Breast epithelium (tissue), 3 donors: ENCODE data around the gene ERFL.

Source experiments
- POLR2A ChIP-seq: fragments of 450-650 bp; IDR thresholded peaks from one replicate; pipeline ENCODE4 v1.6.1; 2016; ENCODE audit warnings: antibody characterized with exemption, mild to moderate bottlenecking, moderate library complexity
- TF ChIP-seq, protein P1 (sequence below), 3 donors: fragments of 450-650 bp; IDR thresholded peaks; one replicate each; pipeline ENCODE4 v1.5.1; 2016 to 2017; ENCODE audit warnings: antibody characterized with exemption in 3 of 3, mild to moderate bottlenecking in 3 of 3, moderate library complexity in 3 of 3

GRCh38 chr19:41859213-41859617 lies 69.0 kb downstream of the ERFL start:
- TF ChIP-seq, protein P1, sequence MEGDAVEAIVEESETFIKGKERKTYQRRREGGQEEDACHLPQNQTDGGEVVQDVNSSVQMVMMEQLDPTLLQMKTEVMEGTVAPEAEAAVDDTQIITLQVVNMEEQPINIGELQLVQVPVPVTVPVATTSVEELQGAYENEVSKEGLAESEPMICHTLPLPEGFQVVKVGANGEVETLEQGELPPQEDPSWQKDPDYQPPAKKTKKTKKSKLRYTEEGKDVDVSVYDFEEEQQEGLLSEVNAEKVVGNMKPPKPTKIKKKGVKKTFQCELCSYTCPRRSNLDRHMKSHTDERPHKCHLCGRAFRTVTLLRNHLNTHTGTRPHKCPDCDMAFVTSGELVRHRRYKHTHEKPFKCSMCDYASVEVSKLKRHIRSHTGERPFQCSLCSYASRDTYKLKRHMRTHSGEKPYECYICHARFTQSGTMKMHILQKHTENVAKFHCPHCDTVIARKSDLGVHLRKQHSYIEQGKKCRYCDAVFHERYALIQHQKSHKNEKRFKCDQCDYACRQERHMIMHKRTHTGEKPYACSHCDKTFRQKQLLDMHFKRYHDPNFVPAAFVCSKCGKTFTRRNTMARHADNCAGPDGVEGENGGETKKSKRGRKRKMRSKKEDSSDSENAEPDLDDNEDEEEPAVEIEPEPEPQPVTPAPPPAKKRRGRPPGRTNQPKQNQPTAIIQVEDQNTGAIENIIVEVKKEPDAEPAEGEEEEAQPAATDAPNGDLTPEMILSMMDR (IDR thresholded peaks at IDR 0.05), result no peak
- no peak for TF ChIP-seq POLR2A
